Measurements from ENCODE around the gene SMARCD3.

SMARCD3 gene

DNA sequence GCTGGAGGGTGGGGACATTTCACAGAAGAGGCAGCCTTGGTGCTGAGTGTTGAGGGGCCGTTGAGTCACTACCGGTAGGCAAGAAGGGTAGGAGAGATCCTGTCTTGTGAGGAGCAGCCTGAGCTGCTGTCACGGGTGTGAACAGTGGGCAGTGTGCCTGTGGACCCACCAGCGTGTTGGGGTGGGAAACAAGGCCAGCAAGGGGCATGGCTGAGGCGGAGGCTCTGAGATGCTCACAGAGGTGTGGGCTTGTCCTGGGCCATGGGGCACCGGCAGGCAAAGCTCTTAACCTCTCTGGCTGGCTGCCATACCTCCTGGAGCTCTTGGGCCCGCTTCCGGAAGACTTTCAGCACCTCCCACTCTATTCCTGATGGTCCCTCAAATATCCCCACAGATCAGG lies 33.6 kb upstream of the SMARCD3 start:
- Histone ChIP-seq H3K36me3 (replicated peaks; ENCODE audit: low read depth, low read length) (no peaks in the 10 kb centered on the region), H2AFZ (ENCODE audit: low read depth, low read length) (no peak overlapping the region)
- no peak for TF ChIP-seq EZH2phosphoT487 (IDR thresholded peaks at IDR 0.05; ENCODE audit: low read depth)
- TF ChIP-seq, protein P1, sequence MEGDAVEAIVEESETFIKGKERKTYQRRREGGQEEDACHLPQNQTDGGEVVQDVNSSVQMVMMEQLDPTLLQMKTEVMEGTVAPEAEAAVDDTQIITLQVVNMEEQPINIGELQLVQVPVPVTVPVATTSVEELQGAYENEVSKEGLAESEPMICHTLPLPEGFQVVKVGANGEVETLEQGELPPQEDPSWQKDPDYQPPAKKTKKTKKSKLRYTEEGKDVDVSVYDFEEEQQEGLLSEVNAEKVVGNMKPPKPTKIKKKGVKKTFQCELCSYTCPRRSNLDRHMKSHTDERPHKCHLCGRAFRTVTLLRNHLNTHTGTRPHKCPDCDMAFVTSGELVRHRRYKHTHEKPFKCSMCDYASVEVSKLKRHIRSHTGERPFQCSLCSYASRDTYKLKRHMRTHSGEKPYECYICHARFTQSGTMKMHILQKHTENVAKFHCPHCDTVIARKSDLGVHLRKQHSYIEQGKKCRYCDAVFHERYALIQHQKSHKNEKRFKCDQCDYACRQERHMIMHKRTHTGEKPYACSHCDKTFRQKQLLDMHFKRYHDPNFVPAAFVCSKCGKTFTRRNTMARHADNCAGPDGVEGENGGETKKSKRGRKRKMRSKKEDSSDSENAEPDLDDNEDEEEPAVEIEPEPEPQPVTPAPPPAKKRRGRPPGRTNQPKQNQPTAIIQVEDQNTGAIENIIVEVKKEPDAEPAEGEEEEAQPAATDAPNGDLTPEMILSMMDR (IDR thresholded peaks at IDR 0.05; ENCODE audit: low read depth, low read length): no peak

GRCh38 chr7:151281686-151282085 lies 33.2 kb upstream of the SMARCD3 start:
- TF ChIP-seq EZH2phosphoT487 (IDR thresholded peaks at IDR 0.05; ENCODE audit: low read depth): no peak
- TF ChIP-seq, protein P1 (IDR thresholded peaks at IDR 0.05; ENCODE audit: low read depth, low read length): no peak
- no peak overlapping the region for H3K27ac ChIP-seq (ENCODE audit: low read length)
- H3K27me3 ChIP-seq (ENCODE audit: low read depth, low read length): peaks cover 36% of the 10 kb centered on the region

More for the DNA sequence above, 33.6 kb upstream of the SMARCD3 start:
- Histone ChIP-seq H3K27ac (ENCODE audit: low read length) (no peak overlapping the region), H3K4me2 (ENCODE audit: low read length) (no peak overlapping the region), H4K20me1 (ENCODE audit: insufficient read depth, low read length) (no peaks in the 10 kb centered on the region), H3K9ac (ENCODE audit: low read length) (no peak overlapping the region), H3K27me3 (ENCODE audit: low read depth, low read length) (peaks cover 38% of the 10 kb centered on the region), H3K4me3 (ENCODE audit: low read length) (no peak overlapping the region), H3K4me1 (ENCODE audit: low read length) (peaks cover 8% of the 10 kb centered on the region; the same call in 1 of the 2 replicates), H3K79me2 (ENCODE audit: low read length) (no peaks in the 10 kb centered on the region), H3K9me3 (ENCODE audit: insufficient read depth, low read length) (no peaks in the 10 kb centered on the region)

GRCh38 chr7:151280388-151281019 lies 32.0 kb upstream of the SMARCD3 start:
- H3K4me1 ChIP-seq (ENCODE audit: low read length): peaks cover 9% of the 10 kb centered on the region
- TF ChIP-seq, protein P1 (IDR thresholded peaks at IDR 0.05; ENCODE audit: low read depth, low read length): no peak
- TF ChIP-seq EZH2phosphoT487 (IDR thresholded peaks at IDR 0.05; ENCODE audit: low read depth): no peak
- no peak overlapping the region for H3K27ac ChIP-seq (ENCODE audit: low read length)
- no peaks in the 10 kb centered on the region for H3K9me3 ChIP-seq (ENCODE audit: insufficient read depth, low read length)
- no peaks in the 10 kb centered on the region for H4K20me1 ChIP-seq (ENCODE audit: insufficient read depth, low read length)
- H3K4me2 ChIP-seq (ENCODE audit: low read length): no peak overlapping the region
- H3K36me3 ChIP-seq (replicated peaks; ENCODE audit: low read depth, low read length): no peaks in the 10 kb centered on the region
- no peak overlapping the region for H3K9ac ChIP-seq (ENCODE audit: low read length)
- no peak overlapping the region for H2AFZ ChIP-seq (ENCODE audit: low read depth, low read length)
- no peak overlapping the region for H3K4me3 ChIP-seq (ENCODE audit: low read length)
- H3K79me2 ChIP-seq (ENCODE audit: low read length): no peaks in the 10 kb centered on the region
- peaks cover 38% of the 10 kb centered on the region for H3K27me3 ChIP-seq (ENCODE audit: low read depth, low read length)

More at GRCh38 chr7:151281686-151282085, 33.2 kb upstream of the SMARCD3 start:
- Histone ChIP-seq H3K36me3 (replicated peaks; ENCODE audit: low read depth, low read length) (no peaks in the 10 kb centered on the region), H3K79me2 (ENCODE audit: low read length) (no peaks in the 10 kb centered on the region), H3K4me2 (ENCODE audit: low read length) (no peak overlapping the region), H3K4me3 (ENCODE audit: low read length) (no peak overlapping the region), H3K9me3 (ENCODE audit: insufficient read depth, low read length) (no peaks in the 10 kb centered on the region), H3K4me1 (ENCODE audit: low read length) (peaks cover 8% of the 10 kb centered on the region; the same call in 1 of the 2 replicates), H3K9ac (ENCODE audit: low read length) (no peak overlapping the region), H2AFZ (ENCODE audit: low read depth, low read length) (no peak overlapping the region), H4K20me1 (ENCODE audit: insufficient read depth, low read length) (no peaks in the 10 kb centered on the region)

- Histone ChIP-seq H3K4me2 (ENCODE audit: low read length) (no peak overlapping the region), H2AFZ (ENCODE audit: low read depth, low read length) (no peak overlapping the region), H3K4me1 (ENCODE audit: low read length) (peaks cover 9% of the 10 kb centered on the region), H3K79me2 (ENCODE audit: low read length) (no peaks in the 10 kb centered on the region), H3K4me3 (ENCODE audit: low read length) (no peak overlapping the region), H3K27ac (ENCODE audit: low read length) (no peak overlapping the region), H3K36me3 (replicated peaks; ENCODE audit: low read depth, low read length) (no peaks in the 10 kb centered on the region), H3K9me3 (ENCODE audit: insufficient read depth, low read length) (no peaks in the 10 kb centered on the region), H3K27me3 (ENCODE audit: low read depth, low read length) (peaks cover 35% of the 10 kb centered on the region), H3K9ac (ENCODE audit: low read length) (no peak overlapping the region), H4K20me1 (ENCODE audit: insufficient read depth, low read length) (no peaks in the 10 kb centered on the region)
- TF ChIP-seq EZH2phosphoT487 (IDR thresholded peaks at IDR 0.05; ENCODE audit: low read depth): no peak
- TF ChIP-seq, protein P1 (IDR thresholded peaks at IDR 0.05; ENCODE audit: low read depth, low read length): no peak
Measured at GRCh38 chr7:151279868-151280267, 31.4 kb upstream of the SMARCD3 start.

Data from OCI-LY3 (cell line).